ENCODE data around the gene HOXC9.

Gene HOXC9

DNA sequence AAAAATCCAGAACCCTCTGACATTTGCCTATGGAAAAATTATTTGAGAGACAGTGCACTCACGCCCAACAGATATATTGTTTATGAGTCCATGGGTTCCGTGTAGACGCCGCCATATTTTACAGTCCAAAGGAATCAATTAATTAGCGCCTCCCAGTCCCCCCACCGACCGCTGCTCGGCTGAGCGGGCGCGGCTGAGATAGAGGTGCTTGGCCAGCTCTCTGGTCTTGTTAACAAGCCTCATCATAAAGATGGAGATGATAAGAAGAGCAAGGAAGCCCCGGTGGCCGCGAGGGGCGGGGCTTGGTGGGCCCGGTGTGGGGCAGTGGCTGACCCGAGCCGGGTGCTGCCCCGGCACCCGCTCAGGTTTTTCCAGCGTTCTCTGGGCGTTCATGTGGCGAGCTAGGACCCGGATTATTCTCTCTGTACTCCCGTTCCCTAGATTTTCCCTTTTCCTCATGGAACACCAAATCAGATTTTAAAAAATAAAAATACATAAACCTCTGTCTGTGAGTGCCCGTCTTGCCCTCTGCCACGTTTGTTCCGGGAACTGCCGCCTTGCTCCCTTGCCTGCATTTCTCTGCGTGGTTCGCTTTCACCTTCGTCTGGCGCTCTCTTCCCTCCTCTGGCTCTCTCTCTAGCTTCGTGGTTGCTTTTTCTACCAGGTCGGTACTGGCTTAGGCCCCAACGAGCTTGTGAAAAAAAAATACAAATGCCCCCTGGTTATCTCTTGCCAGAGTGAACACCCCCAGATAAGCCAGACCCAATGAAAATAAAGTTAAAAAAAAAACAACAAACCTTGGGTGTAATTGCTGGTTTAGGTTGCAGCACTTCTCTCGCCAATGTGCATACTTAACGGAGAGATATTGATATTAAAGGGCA, 36.3 kb upstream of the HOXC9 start:
- DNase-seq (ENCODE audit: low read depth), result no peak

DNA sequence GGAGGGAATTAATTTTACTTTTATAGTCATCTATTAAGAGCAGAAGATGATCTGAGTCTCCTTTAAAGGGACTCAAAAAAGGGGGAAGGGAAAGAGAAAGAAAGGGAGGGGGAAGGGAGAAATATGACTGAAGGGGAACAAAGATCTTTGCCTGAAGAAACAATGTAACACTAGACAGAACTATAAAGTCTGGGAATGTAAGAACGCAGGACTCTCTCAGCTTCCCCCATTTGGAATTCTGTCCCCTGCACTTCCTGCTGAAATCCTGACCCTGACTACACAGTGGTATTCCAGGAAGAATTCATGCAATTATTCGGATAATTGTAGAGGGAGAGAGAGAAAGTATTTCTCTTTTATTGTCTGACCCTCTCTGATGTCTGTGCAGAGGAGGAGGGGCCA, 35.6 kb upstream of the HOXC9 start:
- DNase-seq (ENCODE audit: low read depth), result no peak

DNA sequence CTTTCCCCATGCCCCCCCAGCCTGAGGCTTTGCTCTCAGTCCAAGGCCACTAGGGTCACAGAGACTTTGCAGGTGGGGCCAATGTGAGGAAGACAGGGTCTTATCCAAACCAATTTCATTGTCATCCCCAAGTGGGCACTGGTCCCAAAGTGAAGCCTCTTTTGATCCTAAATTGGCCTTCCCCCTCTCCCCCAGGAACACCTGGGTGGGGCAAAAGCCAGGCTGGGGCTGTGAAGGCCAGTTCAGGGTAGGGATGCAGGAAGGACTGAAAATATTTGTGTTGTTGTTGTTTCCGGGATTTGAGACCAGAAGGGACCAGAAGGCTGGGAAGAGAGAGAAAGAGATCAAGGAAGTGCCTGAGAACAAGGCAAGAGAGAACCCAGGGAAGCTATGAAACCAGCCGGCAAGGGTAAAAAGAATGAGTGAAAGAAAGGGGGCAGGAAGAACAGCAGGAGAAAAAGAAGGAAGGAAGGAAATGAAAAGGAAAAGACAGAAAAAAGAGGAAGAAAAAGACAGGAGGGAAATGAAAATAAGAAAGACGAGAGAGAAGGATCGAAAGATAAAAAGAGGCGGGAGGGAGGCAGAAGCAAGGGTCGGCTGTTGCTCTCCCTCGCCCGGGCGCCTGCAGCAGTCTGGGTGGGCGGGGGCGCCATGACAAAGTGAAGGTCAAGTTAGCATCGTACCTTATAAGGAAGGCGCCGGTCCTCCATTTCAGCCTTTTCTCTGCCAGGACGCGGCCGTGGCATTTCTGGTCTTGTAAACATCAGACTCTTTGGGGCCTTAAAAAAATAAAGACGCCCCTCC, 34.5 kb upstream of the HOXC9 start:
- DNase-seq (ENCODE audit: low read depth), result no peak

DNA sequence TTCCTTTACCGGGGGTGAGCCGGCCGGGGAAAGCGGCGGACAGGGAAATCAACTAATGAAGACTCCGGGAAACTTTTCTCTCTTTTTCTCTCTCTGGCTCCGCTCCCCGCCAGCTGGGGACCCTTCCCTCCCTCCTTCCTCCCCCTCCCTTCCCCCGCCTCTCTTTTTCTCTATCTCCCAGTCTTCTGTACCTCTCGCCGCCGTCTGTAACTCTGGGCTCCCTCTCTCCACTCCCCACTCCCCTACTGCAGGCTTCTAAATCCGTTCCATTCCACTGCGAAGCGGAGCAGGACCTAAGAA, 33.9 kb upstream of the HOXC9 start:
- no peak for DNase-seq (ENCODE audit: low read depth)

DNA sequence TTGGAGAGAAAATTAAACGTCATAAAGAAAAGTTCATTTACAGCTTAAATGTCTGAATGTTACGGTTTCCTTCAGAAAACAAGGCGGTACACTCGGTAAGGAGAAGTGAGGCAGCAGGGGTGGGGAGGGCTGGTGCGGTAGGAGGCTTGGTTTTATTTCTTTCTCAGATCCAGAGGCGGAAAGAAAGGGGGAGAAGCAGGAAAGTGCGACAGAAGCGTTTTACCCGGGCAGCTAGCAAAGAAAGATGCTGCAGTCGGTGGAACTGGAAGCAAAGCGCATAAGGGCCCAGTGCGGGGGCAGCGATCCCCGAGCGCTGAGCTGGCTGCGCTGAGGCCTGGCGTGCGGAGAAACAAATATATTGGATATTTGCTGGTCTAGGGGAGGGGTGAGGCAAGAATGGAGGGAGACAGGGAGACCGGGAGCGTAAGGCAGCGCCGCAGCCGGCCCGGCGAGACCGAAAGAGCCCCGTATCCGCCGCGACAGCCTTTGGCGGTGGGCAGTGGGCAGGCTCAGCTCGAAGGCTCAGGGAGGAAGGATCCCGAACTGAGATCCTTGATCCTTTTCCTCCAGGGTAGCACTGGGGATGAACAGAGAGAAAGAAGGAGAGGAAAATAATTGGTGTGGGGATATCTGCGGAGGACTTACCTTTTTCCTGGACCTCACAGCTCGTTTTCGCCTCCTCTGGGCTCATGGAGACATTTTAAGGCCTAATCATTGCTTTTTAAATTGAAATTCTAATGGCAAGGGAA, 33.4 kb upstream of the HOXC9 start:
- DNase-seq (ENCODE audit: low read depth), result no peak

DNA sequence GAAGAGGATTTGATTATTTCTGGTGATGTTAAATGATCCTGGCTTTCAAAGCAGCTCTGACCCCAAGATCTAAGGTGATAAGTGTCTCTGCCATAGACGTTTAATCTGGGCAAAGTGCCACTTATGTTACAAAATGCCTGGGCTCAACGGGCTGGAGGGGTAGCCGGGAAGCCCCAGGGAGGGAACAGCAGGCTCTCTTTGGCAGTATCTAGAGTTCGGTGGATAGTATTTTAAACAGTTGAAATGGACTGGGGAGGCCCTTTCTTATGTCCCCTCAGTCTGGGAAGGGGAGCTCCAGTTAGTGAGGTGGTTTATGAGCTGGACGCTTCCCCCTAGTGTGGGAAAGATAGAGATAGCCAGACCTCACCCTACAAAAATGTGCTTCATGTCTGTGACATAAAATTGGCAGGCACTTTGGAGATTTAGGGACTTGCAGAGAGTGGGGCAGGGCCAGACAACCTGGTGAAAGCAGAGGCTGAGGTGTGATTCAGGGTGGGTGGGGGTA, 32.5 kb upstream of the HOXC9 start:
- DNase-seq (ENCODE audit: low read depth), result no peak

DNA sequence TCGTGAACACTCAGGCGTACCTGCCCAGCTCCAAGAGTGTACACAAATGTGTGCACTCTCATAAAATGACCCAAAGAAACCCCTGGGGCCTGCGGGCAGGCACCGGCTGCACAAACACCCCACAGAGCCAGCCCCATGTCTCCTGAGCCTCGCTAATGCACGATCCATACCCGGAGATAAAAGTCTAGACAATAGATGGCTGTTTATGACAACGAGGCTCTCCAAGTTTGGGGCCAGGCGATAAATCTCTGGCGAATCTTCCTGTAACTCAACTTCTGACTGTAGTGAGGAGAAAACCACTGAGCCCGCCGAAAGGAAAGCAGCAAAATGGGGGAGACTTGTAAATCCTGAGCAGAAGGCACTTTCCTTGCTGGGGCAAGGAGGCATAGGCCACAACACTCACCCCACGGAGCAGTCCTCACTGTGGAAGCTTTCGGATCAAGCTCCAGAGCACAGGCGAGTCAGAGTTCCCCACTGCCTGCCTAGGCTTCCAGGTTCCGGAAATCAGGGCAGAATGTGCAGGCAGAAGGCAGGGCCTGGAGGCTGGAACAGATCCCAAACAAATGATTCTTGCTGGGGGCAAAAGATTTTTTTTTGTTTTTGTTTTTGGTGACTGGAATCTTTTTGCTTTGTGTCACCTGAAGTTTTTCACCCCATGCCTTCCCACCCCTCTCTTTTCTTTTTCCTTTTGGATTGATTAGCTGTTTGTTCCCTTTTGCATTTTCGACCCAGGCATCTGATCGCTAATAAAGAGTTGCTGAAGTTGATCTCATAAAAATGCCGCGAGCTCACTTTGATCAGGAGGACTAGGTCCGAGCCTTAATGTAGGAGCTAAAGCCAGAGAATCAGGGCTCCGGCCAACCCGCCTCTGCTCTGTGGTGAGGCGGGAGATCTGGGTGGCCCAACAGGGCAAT, 31.5 kb upstream of the HOXC9 start:
- no peak for DNase-seq (ENCODE audit: low read depth)

DNA sequence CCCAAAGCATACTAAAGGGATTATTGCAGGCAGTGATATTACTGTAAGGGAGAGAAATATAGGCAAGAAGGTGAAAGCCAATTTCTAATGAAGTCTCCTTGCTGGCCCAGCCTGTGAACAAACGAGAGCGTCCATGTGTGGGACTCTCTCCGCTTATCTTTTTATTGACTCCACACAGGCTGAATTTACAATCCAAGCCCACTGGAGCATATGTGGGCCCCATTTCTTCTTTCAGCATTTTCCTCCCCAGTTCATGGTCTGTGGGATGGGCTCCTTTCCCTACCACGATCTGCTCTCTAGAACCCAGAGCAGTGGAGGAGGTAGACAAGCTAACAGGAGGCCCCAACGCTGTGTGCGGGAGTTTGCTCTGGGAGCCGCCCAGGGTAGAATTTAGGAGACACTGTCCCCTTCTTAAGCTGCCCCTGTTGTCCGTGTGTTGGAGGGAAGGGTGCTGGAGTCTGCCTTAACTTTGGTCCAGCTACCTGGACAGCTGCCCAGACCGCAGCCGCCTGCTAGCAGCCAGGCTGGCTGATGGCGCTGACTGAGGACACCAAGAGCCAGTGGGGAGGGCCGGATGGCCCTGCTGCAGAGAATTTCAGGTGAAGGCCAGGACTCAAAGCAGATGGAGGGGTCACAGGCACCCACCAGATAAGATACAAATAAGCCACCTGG, 30.2 kb upstream of the HOXC9 start:
- DNase-seq (ENCODE audit: low read depth), result no peak

DNA sequence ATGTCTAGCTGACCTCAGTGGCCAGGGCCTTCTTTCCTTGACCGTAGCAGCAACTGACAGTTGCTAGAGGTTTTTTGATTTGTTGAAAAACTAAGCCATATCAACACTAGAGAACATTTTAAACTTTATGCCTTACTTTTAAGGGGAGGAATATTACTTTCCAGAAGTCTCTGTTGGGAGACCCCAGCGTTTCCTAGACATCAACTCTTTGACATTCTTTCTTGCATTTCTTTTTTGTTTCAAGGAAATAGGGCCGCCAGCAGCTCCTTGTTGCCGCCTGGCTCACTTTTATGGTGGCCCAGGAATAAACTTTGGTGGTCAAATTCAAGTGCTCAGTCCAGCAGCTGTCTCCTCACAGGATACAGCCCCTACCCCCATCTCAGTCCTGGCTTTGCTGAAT, 29.5 kb upstream of the HOXC9 start:
- no peak for DNase-seq (ENCODE audit: low read depth)

DNA sequence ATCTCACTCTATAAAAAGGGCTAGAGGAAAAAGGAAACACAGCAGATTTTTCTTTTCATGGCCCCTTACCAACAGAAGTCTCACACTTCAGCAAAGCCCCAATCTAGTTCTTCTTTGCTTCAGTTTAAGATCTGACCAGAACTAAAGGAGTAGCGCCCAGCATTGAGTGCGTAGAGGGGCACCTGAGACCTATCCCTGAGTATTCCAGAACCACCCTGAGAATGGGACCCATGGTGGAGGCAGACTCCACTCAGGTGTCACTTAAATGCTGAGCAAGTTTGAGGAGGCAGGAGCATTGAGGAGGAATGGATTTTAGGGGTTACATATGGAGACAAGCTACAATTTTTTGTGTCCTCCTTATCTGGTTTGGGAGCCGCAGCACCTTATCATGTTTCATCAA, 28.8 kb upstream of the HOXC9 start:
- no peak for DNase-seq (ENCODE audit: low read depth)

DNA sequence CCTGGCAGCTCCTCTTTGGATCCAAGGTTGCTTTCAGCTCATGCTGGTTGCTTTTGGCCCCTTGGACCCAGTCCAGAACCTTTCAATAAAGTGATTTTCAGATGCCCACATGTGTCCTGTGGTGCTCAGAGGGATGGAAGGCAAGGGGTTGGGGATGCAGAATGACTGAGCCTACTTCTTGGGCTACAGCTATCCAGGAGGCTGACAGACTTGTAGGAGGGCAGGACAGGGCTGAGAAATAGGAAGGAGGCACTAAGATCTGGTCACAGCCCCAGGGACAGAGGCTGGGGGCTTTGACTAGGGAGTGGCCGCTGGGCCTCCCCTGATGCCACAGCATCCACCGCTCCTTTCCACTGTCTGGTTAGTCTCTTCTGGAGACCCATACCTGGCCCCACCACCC, 28.3 kb upstream of the HOXC9 start:
- no peak for DNase-seq (ENCODE audit: low read depth)

DNA sequence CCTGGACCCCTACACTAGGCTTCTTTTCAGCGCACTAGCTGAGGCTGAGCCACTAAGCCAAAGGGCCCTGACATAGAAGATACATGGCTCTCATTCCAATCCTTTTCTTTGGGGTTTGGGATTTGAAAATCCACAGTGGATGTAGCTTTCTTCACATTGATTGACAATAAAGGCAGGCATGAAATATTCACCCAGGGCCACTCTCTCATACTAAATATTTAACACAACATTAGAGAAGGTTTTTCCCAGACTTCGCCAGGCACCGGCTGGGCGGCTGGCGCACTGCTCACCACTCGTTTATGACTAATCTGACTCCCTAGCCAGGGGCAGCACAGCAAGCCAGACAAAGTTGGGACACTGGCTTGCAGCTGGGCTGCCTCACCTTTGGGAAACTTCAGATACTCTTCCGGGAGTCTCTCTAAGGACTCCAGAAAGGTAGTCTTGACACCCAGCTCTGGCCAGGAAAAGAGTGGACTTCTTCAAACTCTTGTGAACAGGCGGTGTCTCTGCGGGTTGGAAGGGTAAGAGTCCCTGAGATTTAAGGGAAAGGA, 27.7 kb upstream of the HOXC9 start:
- no peak for DNase-seq (ENCODE audit: low read depth)

DNA sequence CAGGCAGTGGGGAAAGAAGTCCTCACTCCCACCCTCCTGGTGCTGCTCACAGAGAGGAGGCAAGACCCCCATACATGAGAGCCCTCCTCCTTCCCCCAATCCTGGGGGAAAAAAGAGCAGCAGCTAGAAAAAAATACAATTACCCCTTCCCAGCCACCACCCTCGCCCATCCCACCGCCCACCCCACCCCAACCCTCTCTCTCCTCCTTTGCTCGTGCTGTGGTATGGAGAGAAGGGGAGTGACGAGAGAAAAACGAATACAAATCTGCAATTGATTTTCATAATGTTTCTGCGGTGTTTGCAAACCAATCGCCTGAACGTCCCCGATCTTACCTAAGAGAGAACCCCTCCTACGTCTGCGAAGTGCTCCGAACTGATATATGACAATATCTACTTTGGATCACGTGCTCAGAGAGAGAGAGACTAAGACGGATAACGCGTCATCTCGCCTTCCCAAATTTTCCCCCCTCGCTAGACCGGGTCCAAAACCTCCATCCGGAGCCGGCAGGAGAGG, 27.2 kb upstream of the HOXC9 start, which contains the start of gene HOXC11:
Gene HOXC11, plus strand, starts transcription at position 405 of the 514 bp plus-strand sequence. CDS start 116 bp downstream, outside the sequence.
- DNase-seq (ENCODE audit: low read depth), result no peak

DNA sequence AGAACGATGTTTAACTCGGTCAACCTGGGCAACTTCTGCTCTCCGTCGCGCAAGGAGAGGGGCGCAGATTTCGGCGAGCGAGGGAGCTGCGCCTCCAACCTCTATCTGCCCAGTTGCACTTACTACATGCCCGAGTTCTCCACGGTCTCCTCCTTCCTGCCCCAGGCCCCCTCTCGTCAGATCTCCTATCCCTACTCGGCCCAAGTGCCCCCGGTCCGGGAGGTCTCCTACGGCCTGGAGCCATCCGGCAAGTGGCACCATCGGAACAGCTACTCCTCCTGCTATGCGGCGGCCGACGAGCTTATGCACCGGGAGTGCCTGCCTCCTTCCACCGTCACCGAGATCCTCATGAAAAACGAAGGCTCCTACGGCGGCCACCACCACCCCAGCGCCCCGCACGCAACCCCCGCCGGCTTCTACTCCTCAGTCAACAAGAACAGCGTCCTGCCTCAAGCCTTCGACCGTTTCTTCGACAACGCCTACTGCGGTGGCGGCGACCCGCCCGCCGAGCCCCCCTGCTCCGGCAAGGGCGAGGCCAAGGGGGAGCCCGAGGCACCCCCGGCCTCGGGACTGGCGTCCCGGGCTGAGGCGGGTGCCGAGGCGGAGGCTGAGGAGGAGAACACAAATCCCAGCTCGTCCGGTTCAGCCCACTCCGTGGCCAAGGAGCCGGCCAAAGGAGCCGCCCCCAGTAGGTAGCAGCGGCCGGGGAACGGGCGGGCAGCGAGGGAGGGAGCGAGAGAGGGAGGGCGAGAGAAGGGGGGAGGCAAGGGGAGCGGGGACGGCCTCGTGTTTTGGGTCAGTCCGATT, 26.5 kb upstream of the HOXC9 start:
- no peak for DNase-seq (ENCODE audit: low read depth)

DNA sequence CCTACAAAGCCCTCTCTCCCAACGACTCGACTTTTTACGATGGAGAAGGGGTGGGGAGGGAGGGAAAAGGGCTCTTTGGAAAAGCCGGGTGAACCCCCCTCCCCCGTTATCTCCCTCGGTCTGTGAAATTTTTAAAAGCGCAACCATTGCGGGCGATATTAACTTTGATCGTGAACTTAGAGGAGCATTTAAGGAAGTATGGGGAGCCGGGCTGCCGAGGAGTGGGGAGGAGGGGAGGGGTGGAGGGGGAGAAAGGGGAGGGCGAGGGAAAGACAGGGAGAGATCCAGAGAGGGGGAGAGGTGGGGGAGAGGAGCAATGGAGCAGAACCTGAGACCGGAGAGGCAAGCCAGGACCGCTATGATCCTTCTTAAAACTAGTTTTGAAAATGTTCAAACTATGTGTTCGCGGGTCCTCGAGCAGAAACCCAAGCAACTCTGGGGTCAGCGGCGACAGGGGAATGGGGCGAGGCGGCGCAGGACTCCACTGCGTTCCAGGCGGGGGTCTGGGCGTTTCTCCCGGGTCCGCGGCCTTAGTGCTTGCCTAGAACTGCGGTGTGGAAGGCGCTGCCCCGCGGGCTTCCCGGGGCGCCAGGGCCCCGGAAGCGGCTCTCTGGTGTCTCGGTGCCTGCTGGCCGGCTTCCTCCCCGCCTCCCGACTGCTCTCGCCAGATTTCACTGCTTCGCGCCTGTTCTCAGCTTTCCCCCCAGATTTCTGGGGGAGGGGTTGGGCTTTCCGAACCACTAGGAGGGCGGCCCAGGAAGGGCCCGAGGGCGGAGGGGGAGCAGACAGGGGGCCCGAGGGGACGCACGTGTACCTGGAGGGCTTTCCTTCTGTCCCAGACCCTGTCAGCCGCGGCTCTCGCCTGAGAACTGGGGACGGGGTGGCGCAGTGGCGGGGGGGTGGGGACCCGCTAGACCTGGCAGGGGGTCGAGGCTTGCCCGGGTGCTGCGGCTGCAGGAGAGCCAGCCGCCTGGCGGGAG, 25.6 kb upstream of the HOXC9 start, which contains the start of gene HOTAIR:
Gene HOTAIR, minus strand, starts transcription at position 871 of the 980 bp plus-strand sequence.
- no peak for DNase-seq (ENCODE audit: low read depth)

DNA sequence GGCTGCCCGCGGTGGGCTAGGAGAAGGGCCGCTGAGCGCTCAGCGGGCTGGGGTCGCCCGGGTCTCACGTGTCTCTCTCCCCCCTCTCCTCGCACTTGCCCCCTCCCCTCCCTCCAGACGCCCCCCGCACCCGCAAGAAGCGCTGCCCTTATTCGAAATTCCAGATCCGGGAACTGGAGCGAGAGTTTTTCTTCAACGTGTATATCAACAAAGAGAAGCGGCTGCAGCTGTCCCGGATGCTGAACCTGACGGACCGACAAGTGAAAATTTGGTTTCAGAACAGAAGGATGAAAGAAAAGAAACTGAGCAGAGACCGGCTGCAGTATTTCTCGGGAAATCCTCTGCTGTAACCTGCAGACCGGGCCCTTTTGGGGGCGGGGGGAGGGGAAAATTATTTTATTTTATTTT, 24.9 kb upstream of the HOXC9 start:
- no peak for DNase-seq (ENCODE audit: low read depth)

DNA sequence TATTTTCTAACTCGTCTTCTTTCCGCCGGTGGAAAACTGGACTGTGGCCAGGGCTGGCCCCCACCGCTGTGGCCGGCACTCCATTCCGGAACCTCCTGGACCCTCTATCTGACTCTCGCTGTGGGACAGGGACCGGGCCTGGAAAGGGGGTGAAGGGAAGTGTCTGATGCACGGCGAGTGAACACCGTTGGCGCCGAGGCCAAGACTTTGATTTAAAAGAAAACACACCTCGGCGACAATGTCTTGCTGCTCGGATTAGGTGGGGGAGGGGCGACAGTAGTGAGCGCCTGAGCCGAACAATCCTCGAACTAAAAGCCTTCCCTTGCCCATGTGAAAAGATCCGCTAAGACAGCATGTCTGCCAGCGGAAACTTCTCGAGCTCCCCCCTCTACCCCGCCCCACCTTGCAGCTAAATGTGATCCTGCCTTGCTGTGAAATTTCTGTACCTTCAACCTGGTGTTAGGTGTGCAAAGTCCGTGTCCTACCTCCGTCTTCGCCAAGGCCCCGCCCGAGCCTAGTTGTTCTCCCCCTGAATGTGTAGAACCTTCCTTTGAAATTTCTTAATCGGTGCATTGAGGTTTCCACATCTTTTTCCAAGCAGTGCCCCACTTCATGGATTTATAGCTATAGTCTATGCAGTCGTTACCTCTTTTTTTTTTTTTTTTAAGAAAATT, 24.3 kb upstream of the HOXC9 start:
- DNase-seq (ENCODE audit: low read depth), result no peak

All from iris pigment epithelial cell (primary cell).